HG03066 (cell line): Measurements from ENCODE around the gene C1S.
"Not testable (repeated sequence)": the region's sequence is repeated elsewhere in the genome, so short reads cannot be mapped to it uniquely, and the experiment has no call there.

Experiments
- ATAC-seq: cut with Tn5 transposase; IDR thresholded peaks from one replicate; pipeline ENCODE4 v1.9.1; 2021; ENCODE audit warnings: low read depth; ENCODE audit not compliant: unreplicated experiment

C1S gene

GRCh38 chr12:7045913-7046312, 14.6 kb upstream of the C1S start:
- no peak for ATAC-seq

- ATAC-seq, result no peak
These were observed 14.0 kb upstream of the C1S start for GRCh38 chr12:7046383-7047105.

DNA sequence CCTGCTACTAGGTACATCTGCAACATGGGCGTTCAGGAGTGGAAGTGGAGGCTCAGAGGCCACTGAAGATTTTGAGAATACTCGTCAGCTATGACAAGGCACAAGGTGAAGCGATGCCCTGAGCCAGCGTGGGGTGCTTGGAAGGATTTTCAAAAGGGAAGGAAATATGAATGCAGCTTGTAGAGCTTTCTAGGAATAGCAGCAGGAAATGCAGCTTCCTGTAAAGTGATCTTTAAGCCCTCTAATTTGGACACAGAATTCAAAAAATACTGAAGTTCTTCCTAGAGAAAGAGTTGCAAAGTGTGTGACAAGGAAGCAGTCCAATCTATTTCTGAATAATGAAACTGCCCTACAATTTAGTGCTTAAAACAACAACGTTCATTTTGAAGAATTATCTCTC, 13.2 kb upstream of the C1S start:
- ATAC-seq, result no peak

DNA sequence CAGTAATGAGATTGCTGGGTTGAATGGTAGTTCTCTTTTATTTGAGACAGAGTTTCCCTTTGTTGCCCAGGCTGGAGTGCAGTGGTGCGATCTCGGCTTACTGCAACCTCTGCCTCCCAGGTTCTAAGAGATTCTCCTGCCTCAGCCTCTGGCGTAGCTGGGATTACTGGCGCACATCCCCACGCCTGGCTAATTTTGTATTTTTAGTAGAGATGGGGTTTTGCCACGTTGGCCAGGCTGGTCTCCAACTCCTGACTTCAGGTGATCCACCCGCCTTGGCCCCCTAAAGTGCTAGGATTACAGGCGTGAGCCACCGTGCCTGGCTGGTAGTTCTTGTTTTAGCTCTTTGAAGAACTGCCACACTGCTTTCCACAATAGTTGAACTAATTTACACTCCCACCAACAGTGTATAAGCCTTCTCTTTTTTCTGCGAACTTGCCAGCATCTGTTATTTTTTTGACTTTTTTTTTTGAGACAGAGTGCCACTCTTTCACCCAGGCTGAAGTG, 11.0 kb upstream of the C1S start:
- not testable (repeated sequence) for ATAC-seq

DNA sequence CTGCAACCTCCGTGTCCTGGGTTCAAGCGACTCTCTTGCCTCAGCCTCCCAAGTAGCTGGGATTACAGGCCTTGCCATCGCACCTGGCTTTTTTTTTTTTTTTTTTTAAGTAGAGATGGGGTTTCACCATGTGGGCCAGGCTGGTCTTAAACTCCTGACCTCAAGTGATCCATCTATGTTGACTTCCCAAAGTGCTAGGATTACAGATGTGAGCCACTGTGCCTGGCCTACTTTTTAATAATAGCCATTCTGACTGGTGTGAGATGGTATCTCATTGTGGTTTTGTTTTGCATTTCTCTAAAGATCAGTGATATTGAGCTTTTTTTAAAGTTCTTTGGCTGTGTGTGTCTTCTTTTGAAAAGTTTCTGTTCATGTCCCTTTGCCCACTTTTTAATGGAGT, 10.5 kb upstream of the C1S start:
- ATAC-seq, result not testable (repeated sequence)

GRCh38 chr12:7054925-7055324, 5.6 kb upstream of the C1S start:
- no peak for ATAC-seq

DNA sequence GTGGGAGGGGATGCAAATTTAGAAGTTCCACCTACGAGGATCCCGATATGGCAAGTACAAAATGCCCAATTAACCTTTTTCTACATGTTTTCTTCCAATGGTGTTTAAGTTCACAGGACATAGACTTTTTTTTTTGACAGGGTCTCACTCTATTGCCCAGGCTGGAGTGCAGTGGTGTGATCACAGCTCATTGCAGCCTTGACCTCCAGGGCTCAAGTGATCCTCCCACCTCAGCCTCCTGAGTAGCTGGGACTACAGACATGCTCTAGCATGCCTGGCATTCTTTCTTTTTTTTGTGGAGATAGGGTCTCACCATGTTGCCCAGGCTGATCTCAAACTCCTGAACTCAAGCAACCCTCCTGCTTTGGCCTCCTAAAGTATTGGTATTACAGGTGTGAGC, 4.8 kb upstream of the C1S start:
- not testable (repeated sequence) for ATAC-seq

DNA sequence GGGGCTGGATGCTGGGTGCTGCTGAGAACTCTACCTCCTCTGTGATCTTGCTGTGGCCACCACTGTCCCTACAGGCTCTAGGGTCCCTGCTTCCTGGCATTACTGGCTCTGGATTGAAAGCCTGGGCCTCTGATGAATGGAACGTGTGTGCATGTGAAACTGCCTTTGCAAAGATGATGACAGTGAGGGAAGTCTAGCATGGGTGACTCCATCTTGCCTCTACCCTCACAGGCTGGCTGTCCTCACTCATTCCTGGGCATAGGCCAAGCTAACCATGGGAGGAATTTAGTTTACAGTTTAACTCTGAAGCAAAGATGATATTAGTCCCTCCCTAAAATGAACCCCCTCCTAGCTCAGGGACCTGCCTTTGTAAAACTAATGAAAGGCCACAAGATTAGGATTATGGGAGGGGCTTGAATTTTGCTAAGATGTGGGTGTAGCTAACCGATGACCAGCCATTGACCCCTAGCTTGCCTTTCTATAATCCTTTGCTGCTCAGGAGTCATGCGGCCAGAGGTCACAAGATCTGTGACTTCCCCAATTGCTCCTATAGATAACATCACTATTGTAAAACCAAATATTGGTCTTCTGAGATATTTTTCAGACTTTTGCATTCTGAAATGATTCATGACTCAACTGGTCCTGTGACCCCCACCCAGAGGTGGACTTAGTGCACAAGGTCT, 2.2 kb upstream of the C1S start:
- ATAC-seq, result no peak

DNA sequence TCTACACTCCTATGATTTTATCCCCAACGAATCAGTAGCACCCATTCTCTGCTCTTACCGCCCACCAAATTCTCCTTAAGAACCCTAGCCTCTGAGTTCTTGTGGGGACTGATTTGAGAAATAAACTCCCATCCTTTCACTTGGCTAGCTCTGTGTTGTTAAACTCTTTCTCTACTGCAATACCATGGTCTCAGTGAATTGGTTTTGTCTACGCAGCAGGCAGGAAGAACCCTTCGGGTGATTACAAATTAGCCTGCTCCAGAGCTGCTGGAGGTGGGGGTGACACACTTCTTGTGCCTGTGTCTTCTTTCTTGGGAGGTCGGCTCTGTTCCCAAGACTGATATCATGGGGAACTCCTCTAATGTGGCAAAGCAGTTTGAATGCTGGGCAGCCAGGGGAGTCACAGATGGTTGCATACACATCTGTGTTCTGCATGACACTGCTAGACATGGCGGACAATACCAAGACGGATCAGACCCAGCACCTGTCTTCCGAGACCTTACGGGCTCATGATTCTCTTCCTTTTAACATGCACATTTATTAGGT, 1.6 kb upstream of the C1S start:
- ATAC-seq, result no peak

DNA sequence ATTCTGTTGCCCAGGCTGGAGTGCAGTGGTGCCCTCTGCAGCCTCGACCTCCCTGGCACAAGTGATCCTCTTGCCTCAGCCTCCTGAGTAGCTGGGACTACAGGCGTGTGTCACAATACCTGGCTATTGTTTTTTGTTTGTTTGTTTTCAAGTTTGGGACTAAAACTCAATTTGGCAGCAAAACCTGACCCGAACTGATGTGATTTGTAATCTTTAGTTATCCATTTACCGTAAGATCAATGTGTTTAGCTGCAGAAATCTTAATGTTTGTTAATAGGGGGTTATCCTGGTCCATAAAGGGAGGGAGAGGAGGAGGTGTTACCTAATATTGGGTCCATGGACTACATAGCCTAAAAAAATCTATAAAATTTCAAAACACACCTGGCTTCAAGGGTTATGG, 738 bp upstream of the C1S start:
- no peak for ATAC-seq

GRCh38 chr12:7061138-7061537, 620 bp downstream of the C1S start:
- ATAC-seq, result no peak

DNA sequence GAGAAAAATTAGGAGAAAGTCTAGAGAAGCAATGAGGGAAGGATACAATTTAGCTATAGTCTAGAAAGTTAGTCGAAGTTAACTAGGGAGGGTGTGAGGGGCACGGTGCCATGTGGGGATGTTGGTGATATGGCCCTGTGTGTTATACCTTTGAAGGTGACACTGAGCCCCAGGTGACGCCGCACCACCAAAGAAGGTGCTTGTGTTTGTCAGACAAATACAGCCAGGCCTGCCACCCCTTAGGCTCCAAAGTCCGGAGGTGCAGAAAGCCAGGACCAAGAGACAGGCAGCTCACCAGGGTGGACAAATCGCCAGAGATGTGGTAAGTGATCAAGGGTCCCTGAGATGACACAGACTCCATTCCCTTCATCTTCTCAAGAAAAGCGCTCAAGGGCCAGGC, 1.1 kb downstream of the C1S start:
- ATAC-seq, result no peak

GRCh38 chr12:7064516-7064915, 4.0 kb downstream of the C1S start:
- ATAC-seq, result no peak

DNA sequence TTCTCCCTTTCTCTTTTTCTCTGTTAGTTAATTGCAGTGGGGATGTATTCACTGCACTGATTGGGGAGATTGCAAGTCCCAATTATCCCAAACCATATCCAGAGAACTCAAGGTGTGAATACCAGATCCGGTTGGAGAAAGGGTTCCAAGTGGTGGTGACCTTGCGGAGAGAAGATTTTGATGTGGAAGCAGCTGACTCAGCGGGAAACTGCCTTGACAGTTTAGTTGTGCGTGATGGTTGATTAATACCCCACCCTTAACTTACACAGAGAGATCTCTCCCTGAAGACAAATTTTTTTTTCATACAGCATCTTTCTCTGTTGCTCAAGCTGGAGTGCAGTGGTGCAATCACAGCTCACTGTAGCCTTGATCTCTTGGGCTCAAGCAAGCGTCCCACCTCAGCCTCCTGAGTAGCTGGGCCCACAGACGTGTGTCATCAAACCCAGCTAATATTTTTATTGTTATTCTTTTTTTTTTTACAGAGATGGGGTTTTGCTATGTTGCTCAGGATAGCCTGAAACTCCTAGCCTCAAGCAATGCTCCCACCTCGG, 4.6 kb downstream of the C1S start:
- no peak for ATAC-seq

GRCh38 chr12:7066596-7066995, 6.1 kb downstream of the C1S start:
- no peak for ATAC-seq

- no peak for ATAC-seq
These were observed 6.6 kb downstream of the C1S start for GRCh38 chr12:7067096-7067495.

DNA sequence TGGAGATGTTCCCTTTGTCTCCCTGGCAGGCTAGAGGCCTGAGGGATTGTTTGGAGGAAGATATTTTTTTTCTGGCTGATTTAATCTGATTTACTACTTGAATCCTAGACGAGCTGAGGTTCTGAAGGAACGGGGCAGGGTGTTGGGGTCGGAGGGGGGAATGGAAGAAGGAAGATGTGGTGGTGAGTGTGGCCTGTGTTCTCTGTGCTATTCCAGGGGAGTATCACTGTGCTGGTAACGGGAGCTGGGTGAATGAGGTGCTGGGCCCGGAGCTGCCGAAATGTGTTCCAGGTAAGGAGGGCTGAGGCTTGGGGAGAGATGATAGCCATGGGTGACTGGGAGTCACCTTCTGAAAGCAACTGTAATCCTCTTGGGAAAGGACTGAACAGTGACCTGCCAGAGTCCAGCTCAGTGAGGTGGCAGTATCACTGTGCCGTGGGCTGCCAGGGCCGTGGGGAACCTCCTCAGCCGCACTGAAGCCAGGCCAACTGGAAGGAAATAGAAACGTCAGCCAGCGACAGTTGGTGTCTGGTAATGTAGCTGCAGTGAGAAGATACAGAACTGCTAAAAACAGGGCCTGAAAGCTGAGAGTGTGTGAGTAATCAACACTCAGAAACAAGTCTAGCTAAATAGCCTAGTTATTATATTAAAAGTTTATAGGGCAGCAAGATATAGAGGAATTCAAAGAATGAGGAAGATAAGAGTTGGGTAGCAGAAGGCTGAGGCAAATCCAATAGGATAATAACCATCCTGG, 7.9 kb downstream of the C1S start:
- ATAC-seq, result no peak

GRCh38 chr12:7068994-7069346, 8.5 kb downstream of the C1S start:
- no peak for ATAC-seq

DNA sequence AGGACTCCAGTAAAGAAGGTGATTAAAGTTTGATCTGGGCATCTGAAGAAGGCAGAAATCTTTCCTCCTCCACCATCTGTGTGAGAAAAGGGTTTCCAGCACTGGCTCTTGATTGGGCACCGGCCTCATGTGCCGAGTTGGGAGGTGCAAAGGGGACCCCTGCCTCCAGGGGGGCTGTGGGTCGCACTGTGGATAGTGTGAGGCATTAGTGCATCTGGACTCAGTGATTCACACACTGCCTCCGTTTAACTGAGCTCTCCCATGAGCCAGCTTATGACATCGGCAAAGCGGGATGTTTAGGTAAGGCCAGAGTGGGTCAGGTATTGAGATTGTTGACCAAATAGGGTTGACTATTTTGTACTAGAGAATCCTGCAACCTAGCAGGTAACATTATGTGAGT, 8.9 kb downstream of the C1S start:
- ATAC-seq, result no peak

DNA sequence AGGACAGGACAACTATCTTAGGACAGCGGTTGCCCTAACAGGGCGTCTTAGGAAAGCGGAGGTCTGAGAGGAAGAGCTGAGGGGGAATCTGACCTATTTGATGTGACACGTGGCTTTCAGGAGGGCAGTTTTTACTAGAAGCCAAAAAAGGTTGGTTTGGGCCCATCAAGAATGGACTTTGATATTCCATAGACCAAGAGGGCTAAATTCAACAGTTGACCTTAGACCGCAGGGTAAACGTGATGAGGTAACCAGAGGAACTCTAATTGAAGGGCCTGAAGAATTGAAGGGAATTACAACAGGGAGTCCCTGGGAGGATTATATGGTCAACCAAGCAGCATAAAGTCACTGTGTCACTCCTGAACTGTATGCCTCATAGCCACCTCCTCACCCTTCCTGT, 11.5 kb downstream of the C1S start:
- ATAC-seq, result no peak

DNA sequence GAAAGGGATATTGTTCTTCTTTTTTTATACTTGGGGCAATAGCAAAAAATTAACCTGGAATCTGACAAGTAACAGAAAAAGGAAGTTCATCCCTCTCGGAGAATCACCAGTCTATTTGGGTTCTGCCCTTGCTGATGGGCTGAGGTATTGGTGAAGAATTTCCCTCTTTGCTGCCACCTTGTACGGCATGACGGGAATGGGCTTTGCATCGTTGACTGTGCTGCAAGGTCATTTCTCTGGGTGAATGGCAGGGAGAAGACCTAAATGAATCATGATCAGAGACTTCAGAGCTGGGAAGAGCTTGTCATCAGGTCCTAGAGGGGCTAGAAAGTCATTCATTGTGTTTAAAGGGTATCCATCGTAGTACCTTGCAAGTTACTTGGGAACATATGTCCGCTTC, 12.0 kb downstream of the C1S start:
- ATAC-seq, result no peak
